Measurements from ENCODE around the gene XG.
"Not testable (repeated sequence)": the region's sequence is repeated elsewhere in the genome, so short reads cannot be mapped to it uniquely, and the experiment has no call there.

Gene XG

DNA sequence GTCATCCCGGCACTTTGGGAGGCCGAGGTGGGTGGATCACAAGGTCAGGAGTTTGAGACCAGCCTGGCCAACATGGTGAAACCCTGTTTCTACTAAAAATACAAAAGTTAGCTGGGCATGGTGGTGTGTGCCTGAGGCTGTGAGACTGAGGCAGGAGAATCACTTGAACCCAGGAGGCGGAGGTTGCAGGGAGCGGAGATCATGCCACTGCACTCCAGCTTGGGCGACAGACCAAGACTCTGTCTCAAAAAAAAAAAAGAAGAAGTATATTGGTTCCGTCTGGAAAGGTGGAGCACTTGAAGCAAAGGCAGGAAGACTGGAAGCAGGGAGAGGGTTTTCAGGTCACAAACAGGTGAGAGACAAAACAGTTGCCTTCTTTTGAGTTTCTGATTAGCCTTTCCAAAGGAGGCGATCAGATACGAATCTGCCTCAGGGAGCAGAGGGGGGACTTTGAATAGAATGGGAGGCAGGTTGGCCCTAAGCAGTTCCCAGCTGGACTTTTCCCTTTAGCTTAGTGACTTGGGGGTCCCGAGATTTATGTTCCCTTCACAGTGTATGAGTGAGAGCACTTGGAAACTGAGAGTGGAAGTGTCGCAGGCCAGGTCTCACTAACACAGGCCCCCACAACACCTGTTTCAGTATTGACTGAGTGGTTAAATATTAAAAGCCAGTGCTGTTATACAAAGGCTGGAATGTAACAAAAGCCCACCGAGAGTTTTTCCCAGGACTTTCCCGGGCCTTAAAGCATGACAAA is 28.8 kb downstream of the XG start:
- DNase-seq (ENCODE audit: low read depth in 1 of 2, low spot score in 1 of 2): not testable (repeated sequence)

DNA sequence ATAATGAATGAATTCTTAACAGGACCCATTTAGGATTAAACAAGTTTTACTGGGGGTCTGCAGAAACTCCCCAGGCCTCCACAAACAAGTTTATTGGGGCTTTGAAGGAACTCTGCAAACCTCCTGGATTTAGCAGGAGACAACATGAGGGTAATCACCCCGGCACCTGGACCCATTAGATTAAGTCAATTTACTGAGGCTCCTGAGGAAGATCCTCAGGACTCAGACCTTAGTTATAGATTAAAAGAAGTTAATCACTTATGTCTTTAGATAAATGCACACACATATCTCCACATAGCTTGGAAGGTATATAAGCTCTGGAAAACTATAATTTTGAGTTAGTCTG is 29.4 kb downstream of the XG start:
- DNase-seq (ENCODE audit: low read depth in 1 of 2, low spot score in 1 of 2): no peak

DNA sequence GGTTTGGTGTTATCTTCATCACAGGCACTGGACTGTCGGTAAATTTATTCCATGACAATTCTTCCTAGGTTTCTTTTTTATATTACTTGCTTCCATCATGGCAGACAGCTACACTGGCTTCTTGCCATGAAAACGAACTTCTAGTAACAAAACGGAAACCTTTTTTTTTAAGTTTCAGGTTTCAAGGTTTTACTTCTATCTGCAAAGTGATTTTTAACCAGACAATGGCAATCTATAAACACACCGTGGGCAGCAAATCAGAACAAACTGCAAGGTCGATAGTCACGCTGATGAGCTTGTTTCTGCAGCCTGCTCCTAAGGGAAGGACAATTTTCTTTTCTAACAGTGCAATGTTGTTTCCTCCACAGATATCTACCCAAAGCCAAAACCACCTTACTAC is 29.9 kb downstream of the XG start:
- DNase-seq (ENCODE audit: low read depth in 1 of 2, low spot score in 1 of 2): no peak

DNA sequence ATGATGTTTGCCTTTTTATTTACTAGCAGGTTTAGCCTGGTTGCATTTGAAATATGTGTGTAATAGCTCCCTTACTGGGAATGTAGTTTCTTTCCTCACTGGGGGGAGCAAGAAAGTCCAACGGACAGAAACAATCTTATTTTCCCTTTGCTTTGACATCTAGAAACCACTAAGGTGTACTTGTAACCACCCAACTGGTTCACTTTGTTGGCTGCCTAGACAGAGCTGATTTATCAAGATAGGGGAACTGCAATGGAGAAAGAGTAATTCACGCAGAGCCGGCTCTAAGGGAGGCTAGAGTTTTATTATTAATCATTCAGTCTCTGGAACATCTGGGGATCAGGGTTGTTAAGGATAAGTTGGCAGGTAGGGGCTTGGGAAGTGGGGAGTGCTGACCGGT is 30.3 kb downstream of the XG start:
- no peak for DNase-seq (ENCODE audit: low read depth in 1 of 2, low spot score in 1 of 2)

DNA sequence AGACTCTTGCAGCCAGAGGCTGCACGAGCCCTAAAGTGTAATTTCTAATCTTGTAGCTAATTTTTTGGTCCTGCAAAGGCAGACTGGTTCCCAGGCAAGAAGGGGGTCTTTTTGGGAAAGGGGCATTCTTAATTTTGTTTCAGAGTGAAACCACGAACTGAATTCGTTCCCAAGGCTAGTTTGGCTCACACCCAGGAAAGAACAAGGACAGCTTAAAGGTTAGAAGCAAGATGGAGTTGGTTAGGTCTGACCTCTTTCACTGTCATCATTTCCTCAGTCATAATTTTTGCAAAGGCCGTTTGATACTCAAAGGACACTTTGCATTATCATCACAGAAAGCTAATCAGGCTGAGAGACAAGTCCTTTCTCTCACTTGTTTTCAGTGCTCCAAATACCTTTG is 30.9 kb downstream of the XG start:
- no peak for DNase-seq (ENCODE audit: low read depth in 1 of 2, low spot score in 1 of 2)

DNA sequence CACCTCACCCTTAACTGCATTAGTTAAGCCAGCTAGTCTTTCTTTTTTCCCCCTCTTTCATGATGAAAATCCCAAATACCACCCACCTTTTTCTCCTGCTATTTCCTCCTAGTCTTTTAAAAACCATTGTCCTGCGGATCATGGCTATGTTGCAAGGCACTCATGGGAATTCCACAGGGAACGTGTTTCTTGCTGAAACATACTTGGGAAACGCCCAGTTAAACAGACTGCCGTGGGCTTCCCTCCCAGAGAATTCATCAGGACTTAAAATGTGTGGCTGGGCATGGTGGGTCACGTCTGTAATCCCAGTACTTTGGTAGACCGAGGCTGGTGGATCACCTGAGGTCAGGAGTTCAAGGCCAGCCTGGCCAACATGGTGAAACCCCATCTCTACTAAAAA is 32.2 kb downstream of the XG start:
- no peak for DNase-seq (ENCODE audit: low read depth in 1 of 2, low spot score in 1 of 2)

DNA sequence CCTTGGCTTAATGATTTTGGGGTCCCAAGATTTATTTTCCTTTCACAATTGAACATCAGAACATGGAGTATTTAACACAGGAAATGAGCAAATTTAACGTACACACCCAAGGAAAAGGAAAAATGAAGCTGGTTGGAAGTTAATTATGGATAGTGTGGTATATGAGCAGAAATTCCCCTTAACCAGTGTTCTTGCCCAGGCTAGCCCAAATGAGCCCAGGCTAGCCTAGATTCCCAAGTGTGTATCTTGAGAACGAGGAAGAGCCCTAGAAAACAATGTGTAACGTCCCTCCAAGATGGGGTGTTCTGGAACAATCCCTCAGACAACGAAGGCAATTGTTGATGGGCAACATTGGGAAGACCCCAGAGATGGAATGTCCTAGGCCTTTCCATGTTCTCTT is 33.7 kb downstream of the XG start:
- no peak for DNase-seq (ENCODE audit: low read depth in 1 of 2, low spot score in 1 of 2)

DNA sequence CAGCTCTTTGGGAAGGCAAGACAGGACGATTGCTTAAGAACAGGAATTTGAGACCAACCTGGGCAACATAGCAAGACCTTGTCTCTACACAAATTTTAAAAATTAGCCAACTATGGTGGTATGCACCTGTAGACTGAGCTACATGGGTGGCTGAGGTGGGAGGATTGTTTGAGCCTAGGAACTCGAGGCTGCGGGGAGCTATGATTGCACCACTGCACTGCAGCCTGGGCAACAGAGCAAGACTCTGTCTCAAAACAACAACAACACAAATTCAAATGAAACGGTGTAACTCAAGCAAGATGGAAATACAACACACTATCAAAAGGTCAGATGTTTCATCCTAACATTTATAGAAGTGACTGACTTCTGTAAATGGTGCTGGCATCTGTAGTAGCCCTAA is 37.1 kb downstream of the XG start:
- no peak for DNase-seq (ENCODE audit: low read depth in 1 of 2, low spot score in 1 of 2)

DNA sequence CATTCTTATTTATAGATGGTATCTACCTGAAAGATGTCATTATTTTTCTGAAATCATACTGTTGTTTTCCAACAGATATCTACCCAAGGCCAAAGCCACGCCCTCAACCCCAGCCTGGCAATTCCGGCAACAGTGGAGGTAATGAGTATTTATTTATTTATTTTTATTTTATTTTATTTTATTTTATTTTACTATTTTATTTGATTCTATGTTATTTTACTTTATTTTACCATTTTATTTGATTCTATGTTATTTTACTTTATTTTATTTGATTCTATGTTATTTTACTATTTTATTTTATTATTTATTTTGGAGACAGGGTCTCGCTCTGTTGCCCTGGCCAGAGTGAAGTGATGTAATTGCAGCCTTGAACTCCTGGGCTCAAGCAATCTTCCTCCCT is 37.7 kb downstream of the XG start:
- no peak for DNase-seq (ENCODE audit: low read depth in 1 of 2, low spot score in 1 of 2)

DNA sequence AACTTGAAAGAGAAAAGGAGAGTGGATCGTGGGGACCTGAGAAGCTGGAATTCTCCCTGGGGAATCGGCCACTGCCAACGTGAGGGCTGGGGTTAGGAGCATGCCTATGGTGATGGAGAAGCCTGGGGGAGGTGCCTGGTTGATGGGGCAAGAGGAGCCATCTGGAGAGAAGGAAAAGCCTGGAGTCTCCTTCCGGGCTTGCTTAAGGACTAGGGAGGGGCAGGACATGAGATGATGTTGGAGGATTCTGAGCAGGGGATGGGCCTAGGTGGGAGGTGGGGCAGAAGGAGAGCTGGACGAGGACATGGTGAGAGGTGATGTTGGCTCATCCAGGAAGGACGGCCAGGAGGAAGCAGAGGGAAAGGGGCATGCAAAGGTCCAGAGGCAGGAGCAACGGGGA is 41.9 kb downstream of the XG start:
- no peak for DNase-seq (ENCODE audit: low read depth in 1 of 2, low spot score in 1 of 2)

DNA sequence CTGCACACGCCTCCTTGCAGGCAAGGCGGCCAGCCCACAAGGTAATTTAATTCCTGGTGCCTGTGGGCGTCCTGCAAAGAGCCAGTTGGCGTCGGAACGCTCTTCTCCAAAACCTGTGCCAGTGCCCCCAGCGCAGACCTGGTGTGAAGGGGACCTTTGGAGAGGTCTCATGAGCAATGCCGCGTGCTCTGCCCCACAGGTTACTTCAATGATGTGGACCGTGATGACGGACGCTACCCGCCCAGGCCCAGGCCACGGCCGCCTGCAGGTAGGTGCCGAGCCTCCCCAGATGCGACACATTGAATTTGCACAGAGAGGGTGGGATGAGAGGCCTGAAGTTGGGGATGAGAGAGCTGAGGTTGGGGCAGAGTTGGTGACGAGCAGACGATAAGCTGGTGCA is 42.5 kb downstream of the XG start:
- no peak for DNase-seq (ENCODE audit: low read depth in 1 of 2, low spot score in 1 of 2)

DNA sequence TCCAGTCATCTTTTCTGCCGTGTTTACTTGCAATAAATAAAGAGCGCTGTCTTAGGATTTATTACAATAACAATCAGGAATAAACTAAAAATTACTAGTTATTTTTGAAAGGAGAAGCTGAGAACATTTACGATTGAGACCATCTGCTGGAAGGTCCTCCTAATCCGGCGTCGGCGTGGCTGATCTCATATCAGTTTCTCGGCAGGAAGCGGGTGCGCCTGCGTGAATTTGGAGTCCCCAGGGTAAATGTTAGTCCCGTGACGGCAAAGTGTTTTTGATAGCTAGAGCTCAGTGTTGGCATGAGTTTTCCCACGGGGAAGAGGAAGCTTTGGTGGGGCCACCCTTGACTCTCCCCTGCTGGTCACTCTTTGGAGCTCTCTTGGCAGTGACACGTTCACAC is 45.0 kb downstream of the XG start:
- DNase-seq (ENCODE audit: low read depth in 1 of 2, low spot score in 1 of 2): not testable (repeated sequence)

DNA sequence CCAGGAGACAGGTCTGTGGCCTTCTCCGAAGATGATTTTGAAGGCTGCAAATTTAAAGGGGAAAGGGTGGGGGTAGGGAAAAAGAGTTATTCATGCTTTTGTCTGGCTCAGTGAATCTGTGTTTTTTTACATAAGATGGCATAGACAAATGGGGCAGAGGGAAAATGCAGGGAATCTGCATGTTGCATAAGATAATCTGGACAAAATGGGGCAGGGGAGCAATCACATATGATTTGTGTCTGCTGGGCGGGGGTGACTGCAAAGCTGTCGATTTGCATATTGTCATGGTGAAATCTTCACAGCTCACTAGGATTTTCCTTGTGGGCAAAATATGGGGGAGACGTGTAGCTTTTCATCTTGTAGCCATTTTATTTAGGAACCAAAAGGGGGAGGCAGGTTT is 47.5 kb downstream of the XG start:
- DNase-seq (ENCODE audit: low read depth in 1 of 2, low spot score in 1 of 2): no peak

DNA sequence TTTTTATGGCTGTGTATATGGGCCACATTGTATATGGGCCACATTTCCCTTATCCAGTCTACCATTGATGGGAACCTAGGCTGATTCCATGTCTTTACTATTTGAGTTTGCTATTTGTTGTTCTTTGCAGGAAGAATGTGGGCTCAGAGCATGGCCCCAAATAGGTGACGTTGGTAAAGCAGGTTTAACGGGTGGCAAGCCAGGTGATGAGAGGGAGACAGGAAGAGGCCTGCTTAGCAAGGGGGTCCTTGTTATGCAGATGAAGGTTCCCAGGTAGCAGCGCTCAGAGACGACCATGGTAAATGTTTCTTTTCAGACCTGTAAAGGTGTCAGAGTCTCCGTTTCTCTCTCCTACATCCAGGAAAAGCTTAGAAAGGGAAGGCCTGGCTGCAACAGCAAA is 48.1 kb downstream of the XG start:
- DNase-seq (ENCODE audit: low read depth in 1 of 2, low spot score in 1 of 2): not testable (repeated sequence)

DNA sequence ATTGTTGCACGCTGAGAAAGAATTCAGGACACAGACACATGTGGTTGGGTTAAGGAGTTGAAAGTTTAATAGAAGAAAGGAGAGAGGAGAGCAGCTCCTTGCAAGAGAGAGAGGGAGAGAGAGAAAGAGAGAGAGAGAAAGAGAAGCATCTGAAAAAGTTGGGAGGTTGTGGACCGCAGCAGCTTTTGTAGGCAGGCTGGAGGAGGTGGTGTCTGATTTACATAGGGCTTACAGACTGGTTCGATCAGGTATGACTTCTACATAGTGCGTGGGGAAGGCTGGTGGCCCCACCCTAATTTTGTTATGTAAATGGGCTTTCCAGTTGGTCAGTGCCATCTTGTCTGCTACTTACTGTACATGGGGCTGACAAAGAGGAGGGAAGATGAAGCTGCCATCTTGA is 49.4 kb downstream of the XG start:
- no peak for DNase-seq (ENCODE audit: low read depth in 1 of 2, low spot score in 1 of 2)

DNA sequence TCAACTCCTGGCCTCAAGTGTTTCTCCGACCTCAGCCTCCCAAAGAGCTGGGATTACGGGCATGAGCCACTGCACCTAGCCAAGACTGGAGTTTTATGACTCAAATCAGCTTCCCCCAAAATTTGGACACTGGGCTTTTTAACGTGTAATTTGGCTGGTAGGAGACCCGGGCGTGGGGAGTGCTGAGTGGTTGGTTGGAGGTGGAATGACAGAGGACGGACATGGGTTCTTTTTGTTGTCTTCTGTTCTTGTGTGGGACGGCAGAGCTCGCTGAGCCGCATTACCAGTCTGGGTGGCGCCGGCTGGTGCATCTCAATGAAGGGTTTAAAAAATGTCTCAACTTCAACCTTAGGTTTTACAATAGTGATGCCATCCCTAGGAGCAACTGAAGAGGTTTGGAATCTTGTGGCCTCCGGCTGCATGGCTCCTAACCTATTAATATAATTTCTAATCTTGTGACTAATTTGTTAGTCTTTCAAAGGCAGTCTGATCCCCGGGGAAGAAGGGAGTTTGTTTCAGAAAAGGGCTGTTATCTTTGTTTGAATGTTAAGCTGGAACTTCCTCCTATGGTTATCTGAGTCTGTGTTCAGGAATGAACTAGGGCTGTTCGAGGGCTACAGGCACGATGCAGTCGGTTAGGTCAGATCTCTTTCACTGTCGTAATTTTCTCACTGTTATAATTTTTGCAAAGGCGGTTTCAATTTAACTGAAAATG is 50.7 kb downstream of the XG start:
- DNase-seq (ENCODE audit: low read depth in 1 of 2, low spot score in 1 of 2): not testable (repeated sequence)

DNA sequence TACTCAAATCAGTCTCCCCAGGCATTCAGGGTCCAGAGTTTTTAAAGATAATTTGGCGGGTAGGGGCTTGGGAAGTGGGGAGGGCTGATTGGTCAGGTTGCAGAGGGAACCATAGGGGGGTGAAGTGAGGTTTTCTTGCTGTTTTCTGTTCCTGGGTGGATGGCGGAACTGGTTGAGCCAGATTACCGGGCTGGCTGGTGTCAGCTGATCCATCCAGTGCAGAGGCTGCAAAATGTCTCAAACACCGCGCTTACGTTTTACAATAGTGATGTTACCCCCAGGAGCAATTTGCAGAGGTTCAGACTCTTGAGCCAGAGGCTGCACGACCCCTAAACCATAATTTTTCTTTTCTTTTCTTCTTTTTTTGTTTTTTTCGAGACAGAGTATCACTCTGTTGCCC is 51.6 kb downstream of the XG start:
- not testable (repeated sequence) for DNase-seq (ENCODE audit: low read depth in 1 of 2, low spot score in 1 of 2)

DNA sequence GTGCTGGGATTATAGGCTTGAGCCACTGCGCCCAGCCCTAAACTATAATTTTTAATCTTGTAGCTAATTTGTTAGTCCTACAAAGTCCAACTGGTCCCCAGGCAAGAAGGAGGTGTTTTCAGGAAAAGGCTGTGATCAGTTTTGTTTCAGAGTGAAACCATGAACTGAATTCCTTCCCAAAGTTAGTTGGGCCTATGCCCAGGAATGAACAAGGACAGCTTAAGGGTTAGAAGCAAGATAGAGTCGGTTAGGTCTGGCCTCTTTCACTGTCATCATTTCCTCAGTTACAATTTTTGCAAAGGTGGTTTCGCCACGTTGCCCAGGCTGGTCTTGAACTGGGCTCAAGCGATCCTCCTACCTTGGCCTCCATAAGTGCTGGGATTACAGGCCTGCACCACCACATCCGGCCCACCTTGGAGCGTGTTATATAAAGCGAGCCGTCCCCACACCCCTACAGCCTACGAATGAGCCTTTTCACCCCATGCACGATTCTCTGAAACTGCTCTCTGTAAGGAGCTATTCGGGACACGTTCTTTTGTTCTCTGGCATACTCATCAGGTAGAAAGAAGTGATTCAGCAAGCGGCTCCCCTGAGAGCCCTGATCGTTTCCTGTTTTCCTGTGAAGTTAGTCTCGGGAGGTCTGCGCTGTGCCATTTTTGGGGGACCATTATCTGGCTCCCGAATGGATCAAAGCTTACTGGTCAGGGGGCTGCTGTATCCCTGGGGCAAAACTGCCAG is 52.4 kb downstream of the XG start:
- not testable (repeated sequence) for DNase-seq (ENCODE audit: low read depth in 1 of 2, low spot score in 1 of 2)

DNA sequence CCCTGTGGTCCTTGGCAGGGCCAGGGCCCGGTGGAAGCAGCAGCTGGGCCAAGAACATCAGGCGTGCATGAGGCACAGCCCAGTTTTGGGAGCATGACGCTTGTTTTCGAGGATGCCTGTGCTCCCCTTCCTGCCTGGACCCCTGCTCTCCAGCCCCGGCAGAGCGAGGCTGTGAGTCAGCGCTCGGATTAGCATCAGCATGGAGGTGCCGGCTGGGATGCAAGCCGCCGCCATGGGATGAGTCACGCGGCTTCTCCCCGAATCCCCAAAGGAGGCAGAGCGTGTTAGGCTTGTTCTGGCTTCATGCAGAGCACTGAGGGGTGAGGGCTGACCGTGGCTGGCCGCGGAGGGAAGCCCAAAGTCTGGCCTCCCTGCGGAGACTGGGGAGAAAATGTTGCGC is 53.0 kb downstream of the XG start:
- not testable (repeated sequence) for DNase-seq (ENCODE audit: low read depth in 1 of 2, low spot score in 1 of 2)

DNA sequence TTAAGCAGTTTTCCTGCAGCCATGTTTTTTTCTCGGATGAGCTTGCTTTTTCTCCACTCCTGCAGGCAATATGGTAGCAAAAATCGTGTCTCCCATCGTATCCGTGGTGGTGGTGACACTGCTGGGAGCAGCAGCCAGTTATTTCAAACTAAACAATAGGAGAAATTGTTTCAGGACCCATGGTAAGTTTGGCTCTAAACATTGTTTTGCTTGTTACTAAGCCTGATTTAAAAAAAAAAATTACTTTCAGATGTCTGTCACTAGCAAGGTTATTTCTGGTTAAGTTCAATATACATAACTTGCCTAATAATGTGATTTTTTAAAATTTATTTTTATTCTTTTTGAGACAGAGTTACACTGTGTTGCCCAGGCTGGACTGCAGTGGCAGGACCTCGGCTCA is 59.4 kb downstream of the XG start:
- DNase-seq (ENCODE audit: low read depth in 1 of 2, low spot score in 1 of 2): no peak

DNA sequence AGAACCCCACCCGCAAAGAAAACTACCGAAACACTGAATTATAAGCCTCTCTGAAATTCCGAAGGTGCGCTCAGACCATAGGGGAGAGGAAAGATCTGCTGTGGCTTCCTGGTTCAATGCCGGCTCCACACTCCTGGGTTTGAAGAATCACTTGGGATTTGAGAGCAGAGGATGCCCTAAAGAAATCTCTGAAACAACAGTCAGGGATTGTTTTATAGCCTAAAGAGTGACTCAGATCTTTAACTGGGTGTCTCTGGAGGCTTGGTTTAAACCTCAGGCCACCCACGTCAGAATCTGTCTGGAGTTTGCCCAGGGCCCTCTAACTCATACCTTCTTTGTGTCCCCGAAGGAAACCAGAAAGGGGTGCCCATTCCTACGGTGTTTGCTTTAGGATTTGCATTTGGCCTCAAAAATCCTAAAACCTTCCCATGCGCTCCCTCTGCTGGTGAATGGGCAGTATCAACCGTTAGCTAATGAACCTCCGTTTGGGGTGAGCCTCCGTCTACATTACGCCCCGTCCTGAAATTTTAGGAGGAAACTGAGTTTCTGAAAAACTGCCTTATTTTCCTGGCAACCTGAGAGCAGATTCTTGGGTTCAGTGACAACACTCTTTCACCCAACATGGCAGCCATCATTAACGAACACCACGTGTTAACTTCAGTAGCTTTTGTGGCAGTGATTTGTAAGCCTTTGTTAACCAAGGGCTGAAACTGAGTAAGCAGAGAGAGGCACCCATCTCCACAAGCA is 60.5 kb downstream of the XG start:
- peak in 1 of 2 donors; percentile 3 for DNase-seq (ENCODE audit: low read depth in 1 of 2, low spot score in 1 of 2)

DNA sequence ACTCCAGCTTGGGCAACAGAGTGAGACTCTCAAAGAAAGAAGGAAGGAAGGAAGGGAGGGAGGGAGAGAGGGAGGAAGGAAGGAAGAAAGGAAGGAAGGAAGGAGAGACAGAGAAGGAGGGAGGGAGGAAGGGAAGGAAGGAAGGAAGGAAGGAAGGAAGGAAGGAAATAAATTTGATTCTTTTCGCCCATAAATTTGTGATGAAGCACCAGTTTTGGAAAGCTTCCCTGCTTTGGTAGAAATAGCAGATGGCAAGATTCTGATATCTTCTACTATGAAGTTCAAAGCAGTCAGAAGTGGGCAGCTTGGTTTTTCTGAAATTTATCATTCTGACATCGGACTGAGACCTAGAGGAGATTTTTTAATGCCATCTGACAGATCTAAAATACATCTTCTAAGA is 65.2 kb downstream of the XG start:
- DNase-seq (ENCODE audit: low read depth in 1 of 2, low spot score in 1 of 2): no peak

All from stimulated activated CD4-positive, alpha-beta T cell treated with anti-CD3 and anti-CD28 coated beads, Interleukin-15, amount 100 ng/mL, for 1 hour (primary cell).